ENCODE data around the gene CCDC28B. TPM values are rescaled to one million over a fixed set of nuclear protein-coding genes. Genes with fewer than 3 reads are reported as not detected.

CCDC28B gene
- total and polyA plus RNA-seq, 2 donors (not counting 1 experiment from before 2014, with no cell fraction given) = 10.1 to 12.4 TPM

DNA sequence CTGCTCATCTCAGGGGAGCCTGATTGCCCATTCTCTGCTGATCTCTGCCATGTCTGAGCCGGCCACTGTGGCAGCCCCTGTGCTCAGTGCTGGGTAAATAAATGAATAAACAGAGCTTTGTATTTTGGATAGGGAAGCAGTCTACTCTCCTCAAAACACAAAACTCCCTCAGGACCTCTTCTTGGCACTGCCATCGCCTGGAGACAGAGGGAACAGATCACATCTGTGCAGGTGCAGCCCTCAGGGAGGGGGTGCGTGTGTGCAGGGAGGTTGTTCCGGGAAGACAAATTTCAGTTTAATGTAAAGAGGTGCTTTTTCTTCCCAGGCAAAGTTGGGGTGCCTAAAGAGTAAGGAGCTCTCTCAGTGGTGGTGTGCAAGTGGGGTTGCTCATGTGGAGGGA is 38.9 kb downstream of the CCDC28B start:
- H3K4me1 ChIP-seq (ENCODE audit: control insufficient read depth, extremely low read depth, insufficient read depth, low read length) = peaks cover 11% of the 10 kb centered on the region
- H3K27ac ChIP-seq (ENCODE audit: insufficient read depth, low read length) = no peak overlapping the region
- H2AFZ ChIP-seq (ENCODE audit: low read length) = no peak overlapping the region

DNA sequence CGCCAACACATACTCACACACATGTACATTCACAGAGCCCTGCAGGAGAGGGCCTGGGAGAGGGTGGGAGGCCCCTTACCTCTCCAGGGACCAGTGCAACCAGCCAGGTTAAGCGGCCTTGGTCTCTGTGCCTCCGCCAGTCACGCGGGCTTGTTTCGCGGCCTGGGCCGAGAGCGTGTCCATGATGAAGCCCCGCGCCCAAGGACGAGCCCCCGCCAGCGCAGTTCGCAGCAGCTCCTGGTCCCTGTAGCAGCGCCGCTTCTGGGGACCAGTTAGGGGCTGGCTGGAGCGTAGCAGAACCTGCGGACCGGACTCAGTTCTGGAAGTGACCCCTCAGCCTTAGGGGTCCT is 39.4 kb downstream of the CCDC28B start:
- peak overlapping the region; percentile 78 for H3K9ac ChIP-seq (ENCODE audit: insufficient read depth, low read length)
- H2AFZ ChIP-seq (ENCODE audit: low read length) = no peak overlapping the region
- TF ChIP-seq, protein P1, sequence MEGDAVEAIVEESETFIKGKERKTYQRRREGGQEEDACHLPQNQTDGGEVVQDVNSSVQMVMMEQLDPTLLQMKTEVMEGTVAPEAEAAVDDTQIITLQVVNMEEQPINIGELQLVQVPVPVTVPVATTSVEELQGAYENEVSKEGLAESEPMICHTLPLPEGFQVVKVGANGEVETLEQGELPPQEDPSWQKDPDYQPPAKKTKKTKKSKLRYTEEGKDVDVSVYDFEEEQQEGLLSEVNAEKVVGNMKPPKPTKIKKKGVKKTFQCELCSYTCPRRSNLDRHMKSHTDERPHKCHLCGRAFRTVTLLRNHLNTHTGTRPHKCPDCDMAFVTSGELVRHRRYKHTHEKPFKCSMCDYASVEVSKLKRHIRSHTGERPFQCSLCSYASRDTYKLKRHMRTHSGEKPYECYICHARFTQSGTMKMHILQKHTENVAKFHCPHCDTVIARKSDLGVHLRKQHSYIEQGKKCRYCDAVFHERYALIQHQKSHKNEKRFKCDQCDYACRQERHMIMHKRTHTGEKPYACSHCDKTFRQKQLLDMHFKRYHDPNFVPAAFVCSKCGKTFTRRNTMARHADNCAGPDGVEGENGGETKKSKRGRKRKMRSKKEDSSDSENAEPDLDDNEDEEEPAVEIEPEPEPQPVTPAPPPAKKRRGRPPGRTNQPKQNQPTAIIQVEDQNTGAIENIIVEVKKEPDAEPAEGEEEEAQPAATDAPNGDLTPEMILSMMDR (conservative IDR thresholded peaks at IDR 0.05 in 1 of 2, IDR thresholded peaks at IDR 0.05 in 1 of 2; ENCODE audit: low read depth in 1 of 2, low read length in 2 of 2) = no peak
- no peak for TF ChIP-seq EZH2 (IDR thresholded peaks at IDR 0.05; ENCODE audit: low read length, missing control alignments)

More for the DNA sequence above, 38.9 kb downstream of the CCDC28B start:
- no peak for DNase-seq (ENCODE audit: low read depth in 2 of 2)
- Histone ChIP-seq H3K36me3 (ENCODE audit: control insufficient read depth, insufficient read depth, low read length) (peaks cover 9% of the 10 kb centered on the region), H3K4me2 (ENCODE audit: extremely low read depth, insufficient read depth, low read length) (peak overlapping the region; percentile 8), H4K20me1 (ENCODE audit: control insufficient read depth, extremely low read depth, insufficient read depth, low read length) (no peaks in the 10 kb centered on the region), H3K4me3 (replicated peaks in 1 of 4; ENCODE audit: control extremely low read depth in 1 of 4, insufficient read depth in 1 of 4, low read depth in 3 of 4, low read length in 4 of 4) (no peak overlapping the region), H3K9ac (ENCODE audit: insufficient read depth, low read length) (no peak overlapping the region), H3K79me2 (ENCODE audit: control insufficient read depth, insufficient read depth, low read length) (no peaks in the 10 kb centered on the region), H3K27me3 (ENCODE audit: control insufficient read depth, insufficient read depth, low read length) (no peaks in the 10 kb centered on the region), H3K9me3 (ENCODE audit: control insufficient read depth, insufficient read depth, low read depth, low read length) (no peaks in the 10 kb centered on the region)
- TF ChIP-seq, protein P1 (conservative IDR thresholded peaks at IDR 0.05 in 1 of 2, IDR thresholded peaks at IDR 0.05 in 1 of 2; ENCODE audit: low read depth in 1 of 2, low read length in 2 of 2) = no peak

DNA sequence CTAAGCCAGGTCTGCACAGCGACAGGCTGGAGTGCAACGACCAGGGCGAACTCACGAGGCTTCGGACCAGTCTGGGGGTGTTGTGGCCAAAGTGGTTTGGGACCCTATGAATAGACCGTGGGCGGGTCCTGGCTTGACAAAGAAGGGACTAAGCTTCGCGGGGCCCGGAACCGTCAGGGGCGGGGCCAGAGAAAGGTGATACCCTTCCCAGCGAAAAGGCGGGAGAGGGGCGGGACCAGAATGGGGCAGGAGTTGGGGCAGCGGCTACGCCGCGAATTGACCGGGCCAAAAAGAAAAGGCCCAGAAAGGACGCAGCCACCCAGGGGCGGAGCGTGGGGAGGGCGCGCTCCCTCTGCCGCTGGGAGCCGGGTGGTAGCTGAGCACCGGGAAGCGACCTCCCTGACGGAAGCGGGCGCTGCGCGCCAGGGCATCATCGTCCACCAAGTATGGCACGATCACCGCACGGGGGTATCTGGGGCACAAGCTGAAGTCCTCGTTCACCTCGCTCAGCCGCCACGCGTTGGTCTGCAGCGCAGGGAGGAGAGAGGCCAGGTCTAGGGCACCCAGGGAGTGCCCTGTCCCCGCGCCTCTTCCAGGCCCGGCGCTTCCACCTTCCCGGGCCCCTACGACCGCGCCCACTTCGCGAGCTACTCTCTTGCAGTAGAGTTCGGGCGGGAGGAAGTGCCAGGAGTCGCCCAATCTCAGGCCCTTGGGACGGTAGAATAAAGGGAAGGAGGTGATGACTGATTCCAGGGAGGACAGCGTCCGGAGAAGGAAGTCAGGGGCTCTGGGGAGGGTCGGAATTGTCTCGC is 40.0 kb downstream of the CCDC28B start:
- Histone ChIP-seq H3K79me2 (ENCODE audit: control insufficient read depth, insufficient read depth, low read length) (no peaks in the 10 kb centered on the region), H3K36me3 (ENCODE audit: control insufficient read depth, insufficient read depth, low read length) (peaks cover 5% of the 10 kb centered on the region), H3K9ac (ENCODE audit: insufficient read depth, low read length) (peak overlapping the region; percentile 78), H3K9me3 (ENCODE audit: control insufficient read depth, insufficient read depth, low read depth, low read length) (no peaks in the 10 kb centered on the region), H4K20me1 (ENCODE audit: control insufficient read depth, extremely low read depth, insufficient read depth, low read length) (no peaks in the 10 kb centered on the region), H3K27me3 (ENCODE audit: control insufficient read depth, insufficient read depth, low read length) (no peaks in the 10 kb centered on the region), H3K27ac (ENCODE audit: insufficient read depth, low read length) (peak overlapping the region; percentile 86), H3K4me3 (replicated peaks in 1 of 4; ENCODE audit: control extremely low read depth in 1 of 4, insufficient read depth in 1 of 4, low read depth in 3 of 4, low read length in 4 of 4) (peak overlapping the region; percentile 64 to 81 (median 77)), H2AFZ (ENCODE audit: low read length) (peak overlapping the region; percentile 67), H3K4me1 (ENCODE audit: control insufficient read depth, extremely low read depth, insufficient read depth, low read length) (peaks cover 10% of the 10 kb centered on the region), H3K4me2 (ENCODE audit: extremely low read depth, insufficient read depth, low read length) (peak overlapping the region; percentile 94)
- TF ChIP-seq, protein P1 (conservative IDR thresholded peaks at IDR 0.05 in 1 of 2, IDR thresholded peaks at IDR 0.05 in 1 of 2; ENCODE audit: low read depth in 1 of 2, low read length in 2 of 2) = peak; percentile 3 to 27
- TF ChIP-seq EZH2 (IDR thresholded peaks at IDR 0.05; ENCODE audit: low read length, missing control alignments) = no peak
- peak; percentile 48 to 58 for DNase-seq (ENCODE audit: low read depth in 2 of 2)

More for the DNA sequence above, 39.4 kb downstream of the CCDC28B start:
- H3K4me3 ChIP-seq (replicated peaks in 1 of 4; ENCODE audit: control extremely low read depth in 1 of 4, insufficient read depth in 1 of 4, low read depth in 3 of 4, low read length in 4 of 4) = peak overlapping the region in 3 of 4 experiments; percentile 64 to 81 (median 80)
- DNase-seq (ENCODE audit: low read depth in 2 of 2) = no peak
- H3K4me1 ChIP-seq (ENCODE audit: control insufficient read depth, extremely low read depth, insufficient read depth, low read length) = peaks cover 11% of the 10 kb centered on the region
- no peaks in the 10 kb centered on the region for H3K27me3 ChIP-seq (ENCODE audit: control insufficient read depth, insufficient read depth, low read length)
- H3K27ac ChIP-seq (ENCODE audit: insufficient read depth, low read length) = peak overlapping the region; percentile 86
- H3K9me3 ChIP-seq (ENCODE audit: control insufficient read depth, insufficient read depth, low read depth, low read length) = no peaks in the 10 kb centered on the region
- H4K20me1 ChIP-seq (ENCODE audit: control insufficient read depth, extremely low read depth, insufficient read depth, low read length) = no peaks in the 10 kb centered on the region
- H3K4me2 ChIP-seq (ENCODE audit: extremely low read depth, insufficient read depth, low read length) = peak overlapping the region; percentile 29
- peaks cover 8% of the 10 kb centered on the region for H3K36me3 ChIP-seq (ENCODE audit: control insufficient read depth, insufficient read depth, low read length)
- no peaks in the 10 kb centered on the region for H3K79me2 ChIP-seq (ENCODE audit: control insufficient read depth, insufficient read depth, low read length)
